ENCODE measurements around the gene RANBP1.

RANBP1 gene

GRCh38 chr22:20176421-20177085 is 60.6 kb downstream of the RANBP1 start:
- no peak for DNase-seq

Measured in T1000 (cell line).